ENCODE data around the gene BAHCC1. TPM values are rescaled to one million over a fixed set of nuclear protein-coding genes. Genes with fewer than 3 reads are reported as not detected.

The BAHCC1 gene
- total and polyA plus RNA-seq, 9 of the 15 experiments (the other 6 are each of a cell fraction or from before 2014, with no cell fraction given) = 0.14 to 26.9 (median 5.0) TPM

GRCh38 chr17:81387100-81388090, 7.9 kb upstream of the BAHCC1 start (continued):
- TF ChIP-seq RNF219 (CRISPR knock-in tag; IDR thresholded peaks at IDR 0.05) (no peak), KDM1A (IDR thresholded peaks at IDR 0.05) (no peak), BCLAF1 (IDR thresholded peaks at IDR 0.05; ENCODE audit: borderline replicate concordance in 1 of 2, control insufficient read depth in 1 of 2, low read depth in 2 of 2, low read length in 1 of 2) (no peak), ZNF3 (CRISPR knock-in tag; IDR thresholded peaks at IDR 0.05) (no peak), SLC30A9 (CRISPR knock-in tag; IDR thresholded peaks at IDR 0.05) (no peak), ZFPM2 (CRISPR knock-in tag; IDR thresholded peaks at IDR 0.05) (no peak), ATF1 (CRISPR knock-in tag; IDR thresholded peaks at IDR 0.05) (no peak), ATF1 (tag; IDR thresholded peaks at IDR 0.05) (peak; percentile 82), HNRNPLL (IDR thresholded peaks at IDR 0.05; ENCODE audit: low read depth, low read length, poor library complexity, severe bottlenecking) (peak; percentile 32), GTF2B (IDR thresholded peaks at IDR 0.05; ENCODE audit: extremely low read depth, insufficient read length) (no peak), SIRT6 (IDR thresholded peaks at IDR 0.05; ENCODE audit: low read depth, low read length) (no peak), CHCHD3 (CRISPR knock-in tag; IDR thresholded peaks at IDR 0.05) (no peak), IFI16 (CRISPR knock-in tag; IDR thresholded peaks at IDR 0.05) (no peak), NR3C1 (CRISPR knock-in tag; IDR thresholded peaks at IDR 0.05) (no peak), MEF2D (tag; conservative IDR thresholded peaks at IDR 0.05; ENCODE audit: low read depth) (no peak), POLR2A (conservative IDR thresholded peaks at IDR 0.05) (peak; percentile 69), ATF3 (IDR thresholded peaks at IDR 0.05) (no peak), ATF3 (CRISPR knock-in tag; conservative IDR thresholded peaks at IDR 0.05) (no peak)
